AG04449 (cell line): ENCODE measurements around the gene MATN1.

Experiments used
- CTCF ChIA-PET: fragments of 350-600 bp; formaldehyde crosslinking; extraction: SDS; loops from one replicate; lab custom pipeline; 2021; ENCODE audit warnings: antibody characterized with exemption; lab: Yijun Ruan, JAX
- POLR2A ChIA-PET: fragments of 400-600, 350-600 bp; formaldehyde crosslinking; extraction: SDS; loops from one replicate; lab custom pipeline; 2020; ENCODE audit warnings: antibody characterized with exemption, inconsistent platforms; lab: Yijun Ruan, JAX
- DNase-seq: peaks from one replicate; pipeline ENCODE4 v3.0.0-alpha.2; 2010; ENCODE audit warnings: low read depth, low spot score
- H3K4me3 ChIP-seq: 2 replicates; pipeline ENCODE4 v1.5.1; 2011; ENCODE audit warnings: low read depth, mild to moderate bottlenecking, control low read depth, low read length
- TF ChIP-seq, protein P1 (sequence below): IDR thresholded peaks from one replicate; pipeline ENCODE4 v1.5.1; 2011; ENCODE audit warnings: mild to moderate bottlenecking, moderate library complexity, low read length, control low read depth, inconsistent platforms; ENCODE audit not compliant: insufficient read depth; ENCODE audit errors: missing control alignments

Gene MATN1

DNA sequence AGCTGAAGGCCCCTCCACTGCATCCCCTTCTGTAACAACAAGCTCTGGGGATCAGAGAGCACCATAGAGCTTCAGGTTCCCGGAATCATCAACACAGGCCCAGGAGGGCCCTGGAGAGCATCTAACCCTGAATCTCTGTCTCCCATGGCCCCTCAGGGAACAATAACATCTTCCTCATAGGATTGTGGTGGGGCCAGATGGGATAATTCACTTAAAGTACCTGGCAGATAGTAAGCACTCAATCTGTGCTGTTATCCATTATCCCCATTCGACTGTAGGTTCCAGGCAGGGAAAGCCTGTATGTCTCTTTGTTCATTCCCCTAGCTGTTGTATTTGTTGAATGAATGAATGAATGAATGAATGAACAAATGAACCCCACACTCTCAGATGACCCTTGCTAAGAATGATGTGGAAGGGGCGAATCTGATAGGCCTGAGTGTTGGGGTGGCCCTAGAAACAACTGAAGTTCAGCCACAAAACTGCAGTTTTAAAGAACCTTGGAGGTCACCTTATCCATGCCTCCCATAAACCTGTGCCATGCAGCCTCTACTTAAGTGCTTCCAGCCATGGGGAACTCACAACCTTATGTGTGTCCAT is 19.7 kb upstream of the MATN1 start:
- TF ChIP-seq, protein P1, sequence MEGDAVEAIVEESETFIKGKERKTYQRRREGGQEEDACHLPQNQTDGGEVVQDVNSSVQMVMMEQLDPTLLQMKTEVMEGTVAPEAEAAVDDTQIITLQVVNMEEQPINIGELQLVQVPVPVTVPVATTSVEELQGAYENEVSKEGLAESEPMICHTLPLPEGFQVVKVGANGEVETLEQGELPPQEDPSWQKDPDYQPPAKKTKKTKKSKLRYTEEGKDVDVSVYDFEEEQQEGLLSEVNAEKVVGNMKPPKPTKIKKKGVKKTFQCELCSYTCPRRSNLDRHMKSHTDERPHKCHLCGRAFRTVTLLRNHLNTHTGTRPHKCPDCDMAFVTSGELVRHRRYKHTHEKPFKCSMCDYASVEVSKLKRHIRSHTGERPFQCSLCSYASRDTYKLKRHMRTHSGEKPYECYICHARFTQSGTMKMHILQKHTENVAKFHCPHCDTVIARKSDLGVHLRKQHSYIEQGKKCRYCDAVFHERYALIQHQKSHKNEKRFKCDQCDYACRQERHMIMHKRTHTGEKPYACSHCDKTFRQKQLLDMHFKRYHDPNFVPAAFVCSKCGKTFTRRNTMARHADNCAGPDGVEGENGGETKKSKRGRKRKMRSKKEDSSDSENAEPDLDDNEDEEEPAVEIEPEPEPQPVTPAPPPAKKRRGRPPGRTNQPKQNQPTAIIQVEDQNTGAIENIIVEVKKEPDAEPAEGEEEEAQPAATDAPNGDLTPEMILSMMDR = no peak
- ChIA-PET POLR2A (no interaction called here), CTCF (interaction anchor here (0.7 to 5.7 kb wide), 6 partner anchors 18 to 39 kb away, joined by 3 to 31 read pairs (median 3); no protein-coding TSS in a partner anchor)
- no peak overlapping the region for H3K4me3 ChIP-seq
- DNase-seq = no peak

DNA sequence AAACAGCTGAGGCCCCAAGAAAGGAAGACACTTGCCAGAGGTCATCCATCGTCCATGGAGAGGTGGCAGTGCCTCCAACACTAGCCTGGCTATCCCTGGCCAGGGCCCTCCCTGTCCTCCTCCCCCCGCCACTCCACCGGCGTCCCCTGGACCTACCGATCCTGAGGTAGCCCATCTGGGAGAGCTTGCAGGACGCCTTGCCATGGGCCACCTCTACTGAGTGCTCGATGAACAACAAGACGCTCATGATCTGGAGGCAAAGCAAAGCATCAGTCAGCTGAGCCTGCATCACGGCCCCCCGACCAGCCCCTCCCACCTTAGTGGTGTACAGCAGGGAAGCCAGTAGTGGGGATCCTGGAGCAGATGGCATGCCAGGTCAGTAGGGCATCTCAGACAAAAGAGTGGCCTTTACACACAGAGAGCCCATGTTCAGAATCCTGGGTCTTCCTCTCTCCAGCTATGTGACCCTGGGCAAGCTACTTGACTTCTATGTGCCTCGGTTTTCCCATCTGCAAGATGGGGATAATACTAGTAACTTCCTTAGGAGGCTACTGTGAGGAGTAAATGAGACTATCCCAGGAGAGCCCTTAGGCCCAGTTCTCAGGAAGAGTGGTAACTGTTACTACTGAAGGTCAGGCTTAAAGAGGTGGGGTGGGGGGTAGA is 19.0 kb upstream of the MATN1 start:
- H3K4me3 ChIP-seq = no peak overlapping the region
- DNase-seq = no peak
- ChIA-PET POLR2A (no interaction called here), CTCF (interaction anchor here (0.7 to 5.7 kb wide), 7 partner anchors 17 to 168 kb away, joined by 3 to 31 read pairs (median 3); no protein-coding TSS in a partner anchor)
- TF ChIP-seq, protein P1 = no peak

DNA sequence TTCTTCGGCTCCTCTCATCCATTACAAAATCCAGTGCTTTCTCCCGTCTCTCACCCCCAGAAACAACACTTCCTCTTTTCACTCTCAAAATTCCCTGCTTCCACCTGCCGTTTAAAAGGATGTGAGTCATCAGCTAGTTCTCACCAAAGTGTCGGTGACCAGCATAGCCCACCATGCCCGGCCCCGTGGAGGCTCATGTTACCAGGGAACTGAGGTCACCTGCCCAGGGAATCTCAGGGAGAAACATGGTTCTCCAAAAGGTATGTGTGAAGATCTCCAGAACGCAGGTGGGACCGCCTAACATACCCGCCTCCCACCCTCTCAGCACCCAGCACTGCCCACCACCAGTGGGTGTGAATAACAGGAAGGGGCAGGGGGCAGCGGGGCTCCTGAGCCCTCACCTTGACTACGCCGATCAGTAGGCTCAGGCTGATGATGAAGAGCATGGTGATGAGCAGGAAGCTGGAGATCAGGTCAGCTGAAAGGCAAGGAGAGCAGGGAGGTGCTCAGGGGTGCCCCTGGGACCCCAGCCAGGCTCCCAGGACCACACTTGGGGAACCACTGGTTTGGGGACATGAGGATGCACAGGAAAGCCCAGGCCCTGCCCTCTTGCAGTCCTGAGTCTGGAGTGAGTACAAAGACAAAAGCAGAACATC is 18.0 kb upstream of the MATN1 start:
- H3K4me3 ChIP-seq = no peak overlapping the region
- ChIA-PET CTCF (interaction anchor here (1.0 to 5.7 kb wide), 3 partner anchors 37 to 1461 kb away, joined by 3 to 31 read pairs (median 3); no protein-coding TSS in a partner anchor), POLR2A (no interaction called here)
- DNase-seq = no peak
- TF ChIP-seq, protein P1 = no peak

DNA sequence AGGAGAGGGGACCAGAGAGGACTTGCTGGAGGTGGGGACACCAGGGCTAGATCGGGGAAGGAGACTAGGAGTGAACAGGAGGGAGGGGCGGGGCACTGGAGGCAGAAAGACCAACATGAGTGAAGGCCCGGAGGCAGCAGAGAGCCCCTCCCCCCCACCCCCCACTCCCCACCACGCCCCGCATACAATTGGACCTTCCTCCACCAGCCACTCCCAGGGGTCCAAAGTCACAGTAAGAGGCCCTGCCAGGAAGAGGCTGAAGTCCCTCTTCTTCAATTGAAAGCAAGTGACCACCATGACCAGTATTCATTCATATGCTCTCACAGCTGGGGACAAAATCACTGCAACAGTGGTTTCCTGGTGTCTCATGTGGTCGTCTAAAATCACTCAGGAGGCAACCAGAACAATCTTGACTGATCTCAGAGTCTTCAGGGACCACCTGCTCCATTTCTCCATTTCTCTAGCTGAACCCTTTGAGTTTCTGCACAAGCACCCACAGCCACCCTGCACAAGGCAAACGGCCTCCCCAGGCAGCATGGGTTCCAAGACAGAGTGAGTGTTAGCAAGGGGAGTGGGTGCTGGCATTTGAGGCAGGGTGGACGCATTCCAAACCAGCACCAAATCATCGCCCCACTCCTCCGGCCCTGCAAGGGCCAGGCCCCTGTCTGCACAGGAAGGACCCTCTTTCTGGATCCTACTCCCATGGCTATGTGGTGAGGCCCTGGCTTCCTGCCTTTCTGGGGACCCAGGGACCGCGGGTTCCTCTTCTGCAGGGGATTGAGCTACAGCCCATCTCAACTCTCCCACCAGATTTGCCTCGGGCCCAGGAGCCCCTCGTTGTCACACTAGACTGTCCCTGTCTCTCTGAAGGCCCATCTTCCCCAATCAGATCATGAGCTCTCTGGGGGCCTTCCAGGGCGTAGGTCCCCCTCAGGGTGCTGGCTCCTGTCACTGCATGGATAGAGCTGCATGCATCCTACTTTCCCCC is 17.2 kb upstream of the MATN1 start:
- no peak for DNase-seq
- ChIA-PET CTCF (interaction anchor here (1.0 to 5.7 kb wide), 2 partner anchors 38 to 1460 kb away, joined by 3 to 31 read pairs; no protein-coding TSS in a partner anchor), POLR2A (no interaction called here)
- no peak overlapping the region for H3K4me3 ChIP-seq
- TF ChIP-seq, protein P1 = no peak

DNA sequence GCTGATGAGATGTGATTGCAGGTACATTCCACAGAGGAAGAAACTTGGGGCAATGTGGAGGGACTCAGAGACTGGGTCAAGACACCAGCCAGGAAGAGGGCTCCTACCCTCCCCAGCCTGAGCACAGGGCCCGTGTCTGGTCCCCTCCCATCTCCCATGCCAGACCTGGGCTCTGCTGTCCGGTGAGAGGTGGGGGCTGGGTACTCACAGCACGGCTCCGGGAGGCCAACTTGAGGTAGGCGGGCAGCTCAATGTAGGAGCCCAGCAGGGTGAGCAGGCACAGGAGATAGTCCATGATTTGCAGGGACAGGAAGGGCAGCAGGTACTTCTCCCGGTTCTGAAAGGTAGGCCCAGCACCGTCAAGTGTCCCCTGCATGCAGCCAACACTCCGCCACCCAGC is 16.2 kb upstream of the MATN1 start:
- ChIA-PET CTCF (interaction anchor here (1.9 kb wide), 1 partner anchor 21 kb away, joined by 6 read pairs; no protein-coding TSS in a partner anchor), POLR2A (no interaction called here)
- no peak for DNase-seq

More for the DNA sequence above, 16.2 kb upstream of the MATN1 start:
- TF ChIP-seq, protein P1 = no peak
- no peak overlapping the region for H3K4me3 ChIP-seq
